ENCODE results near the gene FAM168A. TPM values are rescaled to one million over a fixed set of nuclear protein-coding genes. Genes with fewer than 3 reads are reported as not detected.

Gene FAM168A
- total and polyA plus RNA-seq, 12 donors = 7.7 to 41.8 (median 35.3) TPM

- intact Hi-C loops (cut with DNase I) = no loop called here
- Histone ChIP-seq H3K36me3 (replicated peaks in 1 of 2) (no peaks in the 10 kb centered on the region), H3K9me3 (replicated peaks in 1 of 3) (no peaks in the 10 kb centered on the region), H3K27me3 (no peaks in the 10 kb centered on the region), H3K4me1 (replicated peaks in 1 of 2) (peaks cover 5 to 25% of the 10 kb centered on the region in 2 donors), H3K27ac (no peak overlapping the region), H3K4me3 (no peak overlapping the region)
- 61 to 77% (median 71%) methylated on average over 1 of the region's 1 CpG for WGBS, 4 donors
- no peak for DNase-seq
- TF ChIP-seq CTCF (IDR thresholded peaks at IDR 0.05) (no peak), POLR2A (IDR thresholded peaks at IDR 0.05) (no peak)
Observed at GRCh38 chr11:73538381-73538872, 59.5 kb downstream of the FAM168A start.

- intact Hi-C loops (cut with DNase I) = no loop called here
- H3K27ac ChIP-seq = no peak overlapping the region
- no peaks in the 10 kb centered on the region for H3K9me3 ChIP-seq (replicated peaks in 1 of 3)
- no peak for DNase-seq
- H3K4me3 ChIP-seq = no peak overlapping the region
- no peaks in the 10 kb centered on the region for H3K36me3 ChIP-seq (replicated peaks in 1 of 2)
- no peaks in the 10 kb centered on the region for H3K27me3 ChIP-seq
- H3K4me1 ChIP-seq (replicated peaks in 1 of 2) = peaks cover 5 to 25% of the 10 kb centered on the region in 2 donors
- TF ChIP-seq CTCF (IDR thresholded peaks at IDR 0.05) (no peak), POLR2A (IDR thresholded peaks at IDR 0.05) (no peak)
Observed at GRCh38 chr11:73537969-73538368, 59.9 kb downstream of the FAM168A start.

- no peak for TF ChIP-seq CTCF (IDR thresholded peaks at IDR 0.05)
- TF ChIP-seq POLR2A (IDR thresholded peaks at IDR 0.05) = no peak
- intact Hi-C loops (cut with DNase I) = no loop called here
- H3K4me1 ChIP-seq (replicated peaks in 1 of 2) = peaks cover 5 to 15% of the 10 kb centered on the region in 2 donors
- WGBS, 4 donors = 93 to 100% (median 97%) methylated on average over 2 of the region's 2 CpGs
- no peaks in the 10 kb centered on the region for H3K27me3 ChIP-seq
- DNase-seq = no peak
- no peaks in the 10 kb centered on the region for H3K36me3 ChIP-seq (replicated peaks in 1 of 2)
- H3K4me3 ChIP-seq = no peak overlapping the region
- no peak overlapping the region for H3K27ac ChIP-seq
- no peaks in the 10 kb centered on the region for H3K9me3 ChIP-seq (replicated peaks in 1 of 3)
Observed at GRCh38 chr11:73536961-73537360, 61.0 kb downstream of the FAM168A start.

GRCh38 chr11:73532310-73532709 lies 65.6 kb downstream of the FAM168A start:
- Histone ChIP-seq H3K27ac (no peak overlapping the region), H3K4me3 (no peak overlapping the region), H3K9me3 (replicated peaks in 1 of 3) (no peaks in the 10 kb centered on the region), H3K4me1 (replicated peaks in 1 of 2) (peaks cover 0 to 20% of the 10 kb centered on the region in 2 donors), H3K27me3 (no peaks in the 10 kb centered on the region), H3K36me3 (replicated peaks in 1 of 2) (no peaks in the 10 kb centered on the region)
- no peak for TF ChIP-seq POLR2A (IDR thresholded peaks at IDR 0.05)
- no peak for TF ChIP-seq CTCF (IDR thresholded peaks at IDR 0.05)
- intact Hi-C loops (cut with DNase I) = no loop called here
- DNase-seq = no peak
- WGBS, 4 donors = 92 to 96% (median 94%) methylated on average over 1 of the region's 1 CpG
